Pons (tissue), 1 donor: ENCODE results near the gene ARHGAP29.

ENCODE experiments used
- DNase-seq: peaks from one replicate; pipeline ENCODE4 v3.0.0-alpha.2; 2016; ENCODE audit warnings: low spot score

ARHGAP29 gene

DNA sequence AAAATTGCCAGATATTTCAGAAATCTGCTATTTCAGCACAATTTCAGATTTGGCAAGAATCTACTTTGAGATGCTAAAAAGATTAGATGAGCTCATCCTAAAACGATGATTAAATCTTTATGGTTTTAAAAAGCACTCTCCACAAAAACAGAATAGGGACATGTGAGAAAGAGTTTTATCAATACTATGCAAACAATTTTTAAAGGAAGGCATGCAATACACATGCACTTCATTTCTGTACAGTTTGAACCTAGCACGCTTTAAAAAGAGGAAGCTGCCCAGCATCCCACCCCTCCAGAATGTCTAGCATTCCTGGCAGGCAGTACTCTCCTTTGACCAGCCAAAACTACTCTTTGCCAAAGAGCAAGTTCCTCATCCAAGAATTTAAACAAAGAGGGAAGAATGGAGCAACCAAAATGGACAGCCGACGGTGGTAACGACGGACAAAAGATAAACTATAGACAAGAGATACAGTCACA lies 1.3 kb downstream of the ARHGAP29 start:
- DNase-seq, result no peak

DNA sequence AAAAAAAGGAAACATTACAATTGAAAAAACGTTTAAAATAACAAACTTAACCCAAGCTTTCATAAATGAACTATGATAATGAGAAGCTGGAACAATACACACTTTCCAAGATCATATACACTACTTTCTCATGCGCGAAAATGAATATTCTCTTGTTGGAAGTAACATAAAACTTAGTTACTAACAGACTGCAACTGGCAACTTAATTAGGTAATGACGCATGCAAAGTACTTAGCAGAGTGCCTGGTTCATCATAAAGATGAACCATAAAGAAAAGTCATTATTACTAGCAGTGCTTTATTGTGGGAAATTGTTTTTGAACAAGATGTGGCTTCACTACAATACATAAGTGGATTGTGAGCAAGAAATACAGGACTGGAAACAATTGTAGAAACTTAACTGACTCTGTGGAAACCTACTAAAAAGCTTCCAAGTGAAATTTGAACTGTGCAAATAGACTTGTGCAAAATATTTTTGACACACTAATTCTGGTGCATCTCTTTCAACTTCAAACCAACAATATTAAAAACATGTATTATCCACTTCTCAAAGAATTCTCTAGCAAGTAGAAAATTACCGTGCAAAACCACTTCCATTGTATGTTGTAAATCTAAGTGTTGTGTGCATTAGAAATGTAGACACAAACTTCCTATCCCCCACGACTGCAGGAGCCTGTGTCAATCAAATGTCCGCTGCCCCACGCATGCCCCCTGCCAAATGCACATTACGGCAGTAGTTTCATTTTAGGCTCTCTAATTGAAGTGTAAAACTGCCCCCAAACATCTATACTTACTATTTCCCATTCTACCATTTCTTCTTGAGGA lies 2.0 kb downstream of the ARHGAP29 start:
- no peak for DNase-seq

DNA sequence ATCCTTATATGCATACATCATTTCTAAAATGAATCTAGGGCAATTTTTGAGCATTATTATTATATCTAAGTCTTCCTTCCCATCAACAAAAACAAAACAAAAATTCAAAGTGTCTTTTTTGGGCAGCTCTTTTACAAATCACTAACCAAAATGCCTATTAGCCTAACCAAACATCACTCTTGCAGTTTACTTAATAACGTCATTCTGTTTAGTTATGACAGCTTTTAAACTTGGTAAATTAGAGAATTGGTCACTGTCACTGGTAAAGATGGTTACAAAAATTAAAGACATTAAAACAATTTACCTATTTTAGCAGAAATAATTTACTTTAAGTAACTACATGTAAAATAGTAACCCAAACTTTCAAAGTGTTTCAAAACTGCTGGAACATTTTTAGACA lies 2.8 kb downstream of the ARHGAP29 start:
- DNase-seq, result no peak

DNA sequence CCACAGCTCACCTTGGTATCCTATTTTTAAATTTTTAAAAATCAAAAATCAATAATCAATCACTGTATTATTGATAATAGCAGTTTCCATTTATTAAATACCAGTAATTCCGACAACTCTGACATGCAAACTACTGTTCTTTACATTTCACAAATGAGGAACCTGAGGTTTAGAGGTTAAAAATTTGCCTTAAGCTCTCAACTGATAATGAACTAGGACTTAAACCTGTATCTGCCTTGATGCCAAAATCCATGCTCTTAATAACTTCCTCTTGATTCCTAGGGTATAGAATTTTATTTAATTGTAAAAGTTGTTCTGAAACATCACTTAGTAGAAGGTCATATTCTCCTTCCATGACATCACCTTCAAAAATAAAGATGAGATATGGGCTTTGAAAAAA lies 5.6 kb downstream of the ARHGAP29 start:
- DNase-seq, result no peak

DNA sequence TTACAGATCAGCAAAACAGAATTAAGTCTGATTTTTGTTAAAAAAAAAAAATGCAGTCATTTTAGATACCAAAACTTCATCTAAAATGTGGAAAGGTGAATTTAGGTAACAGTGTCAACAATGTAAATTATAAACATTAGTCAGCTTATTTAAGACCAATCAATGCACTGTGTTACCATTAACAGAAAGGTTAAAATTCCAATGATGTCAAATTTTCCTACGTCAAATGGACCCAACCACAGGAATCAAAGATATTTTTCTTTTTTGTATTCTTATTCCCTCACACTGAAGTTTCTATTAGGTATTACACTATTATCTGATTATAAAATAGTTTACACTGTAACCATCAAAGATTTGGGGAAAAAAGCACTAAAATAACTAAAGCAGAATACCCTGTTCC lies 6.5 kb downstream of the ARHGAP29 start:
- no peak for DNase-seq

DNA sequence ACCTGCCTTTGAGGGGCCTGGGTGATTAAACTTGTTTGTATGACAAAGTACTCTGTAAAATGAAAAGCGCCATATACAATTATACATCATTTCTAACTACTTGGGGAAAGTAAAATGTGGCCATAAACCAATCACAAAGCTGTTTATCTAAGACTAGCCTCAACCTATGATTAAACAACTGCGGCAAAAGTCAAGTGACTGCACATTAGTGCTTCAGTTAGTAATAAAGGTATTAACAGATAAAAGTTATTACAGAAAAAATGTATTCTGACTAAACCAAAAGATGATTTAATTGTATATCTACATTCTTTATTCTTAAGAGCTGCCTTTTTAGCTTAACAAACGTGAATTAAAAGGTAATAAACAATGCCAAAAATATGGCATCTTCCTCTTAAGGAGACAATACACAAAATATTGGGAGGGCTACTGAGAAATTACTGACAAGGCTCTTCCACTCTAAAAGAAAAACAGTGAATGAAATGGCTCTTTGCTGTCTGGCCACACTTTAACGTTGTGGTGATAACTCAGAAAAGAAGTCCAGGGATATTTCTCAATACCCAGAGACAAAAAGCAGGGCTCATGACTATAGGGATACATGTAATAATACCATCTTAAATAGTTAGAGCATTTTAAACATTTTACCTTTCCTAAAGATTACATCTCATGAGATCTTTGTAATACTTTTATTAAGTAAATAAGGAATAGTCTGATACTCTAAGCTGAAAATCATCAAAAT lies 8.6 kb downstream of the ARHGAP29 start:
- DNase-seq, result no peak

DNA sequence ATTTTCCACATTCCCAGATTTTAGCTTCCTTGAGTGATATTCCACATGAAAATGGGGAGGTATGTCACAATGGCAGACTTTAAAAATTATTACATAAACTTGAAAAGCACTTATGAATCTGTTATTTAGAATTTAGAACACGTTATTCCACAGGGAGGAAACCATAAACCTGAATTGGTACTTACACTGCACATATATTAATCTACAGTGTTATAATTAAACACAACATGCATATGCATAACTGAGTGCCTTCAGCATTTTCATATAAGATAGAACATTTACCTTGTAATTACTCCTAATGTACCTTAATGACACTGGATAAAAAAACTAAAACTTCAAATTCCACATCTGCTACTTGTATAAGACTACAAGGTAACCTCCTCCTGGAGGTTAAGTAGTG lies 9.8 kb downstream of the ARHGAP29 start:
- DNase-seq, result no peak

DNA sequence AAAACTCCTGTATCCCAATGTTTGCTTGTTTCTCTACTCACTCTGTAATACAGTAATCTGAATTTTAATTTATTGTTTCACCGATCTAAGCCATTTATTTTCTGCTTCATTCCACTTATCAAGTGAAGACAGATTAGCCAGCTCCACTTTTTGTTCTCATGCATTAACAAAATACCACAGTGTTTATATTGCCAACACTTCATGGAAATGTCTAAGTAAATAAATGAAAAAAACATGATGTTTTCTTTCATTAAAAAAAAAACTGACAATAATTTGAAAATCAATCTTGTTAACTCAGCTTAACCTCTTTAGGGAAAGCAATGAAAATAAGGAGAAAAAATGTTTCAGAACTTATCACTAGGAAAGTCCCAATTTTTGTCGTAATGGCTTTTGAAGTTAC lies 11.5 kb downstream of the ARHGAP29 start:
- DNase-seq, result no peak

DNA sequence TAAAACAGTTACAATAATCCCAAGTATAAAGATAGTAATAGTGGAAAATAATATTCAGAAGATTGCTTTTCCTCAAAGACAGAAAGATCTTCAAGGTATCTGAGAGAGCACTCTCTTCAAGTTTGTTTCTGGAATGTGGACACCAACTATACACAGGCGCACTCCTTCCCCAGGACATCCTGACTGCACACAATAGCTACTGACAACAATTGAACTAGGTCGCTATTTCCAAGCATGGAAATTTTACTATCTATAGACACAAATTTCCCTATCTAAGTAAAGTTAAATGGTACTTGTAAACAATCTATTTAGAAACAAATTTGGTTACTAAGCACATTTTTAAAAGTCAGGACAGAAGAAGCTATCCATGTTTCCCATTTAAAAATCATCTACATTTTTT lies 19.1 kb downstream of the ARHGAP29 start:
- no peak for DNase-seq

DNA sequence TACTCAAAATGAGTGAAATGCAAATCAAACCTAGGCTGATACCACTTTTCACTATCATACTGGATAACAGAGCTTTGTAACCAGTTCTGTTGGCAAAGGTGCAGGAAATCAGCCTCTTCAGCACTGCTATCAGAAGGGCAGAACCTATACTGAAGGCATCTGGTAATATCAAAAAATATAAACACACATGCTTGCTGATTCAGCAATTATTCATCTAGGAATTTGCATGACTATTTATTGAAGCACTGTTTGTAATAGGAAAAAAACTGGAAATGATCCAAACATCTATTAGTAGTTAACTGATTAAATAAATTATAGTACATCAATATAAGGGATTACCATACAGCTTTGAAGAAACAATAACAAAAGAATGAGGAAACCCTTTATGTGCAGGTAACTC lies 21.4 kb downstream of the ARHGAP29 start:
- DNase-seq, result no peak

DNA sequence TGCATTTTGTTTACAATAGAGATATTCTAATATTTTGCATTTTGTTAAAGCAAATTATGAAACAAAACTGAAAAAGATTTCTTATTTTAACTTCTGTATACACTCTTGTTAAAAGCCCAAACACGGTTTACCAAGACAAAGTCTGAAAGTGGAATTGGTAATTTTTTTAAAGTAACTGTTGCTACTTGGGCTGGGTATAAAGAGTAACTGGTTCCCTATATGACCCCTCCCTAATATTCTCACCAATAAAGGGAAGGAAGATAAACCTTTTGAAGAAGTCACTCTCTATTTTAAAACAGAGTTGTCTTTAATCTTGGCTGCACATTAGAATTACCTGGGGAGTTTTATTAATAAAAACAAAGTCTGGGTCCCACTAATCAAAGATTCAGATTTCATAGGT lies 27.4 kb downstream of the ARHGAP29 start:
- no peak for DNase-seq

DNA sequence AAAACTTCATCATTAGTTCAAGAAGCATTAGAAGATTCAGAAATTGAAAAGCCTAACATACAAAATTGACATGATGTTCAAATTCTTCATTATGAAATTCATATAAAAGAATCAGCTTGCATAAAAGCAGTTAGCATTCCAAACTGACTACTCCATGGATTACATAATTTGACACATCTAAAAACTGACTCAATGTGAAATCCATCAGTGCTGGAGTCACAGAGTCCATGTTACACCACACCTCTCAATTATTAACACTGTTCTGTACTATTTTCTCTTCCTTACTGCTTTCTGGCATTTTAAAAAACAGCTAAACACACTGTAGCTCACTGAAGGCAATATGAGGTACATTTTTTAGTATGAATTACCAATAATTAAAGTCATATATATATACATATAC lies 28.0 kb downstream of the ARHGAP29 start:
- DNase-seq, result no peak

DNA sequence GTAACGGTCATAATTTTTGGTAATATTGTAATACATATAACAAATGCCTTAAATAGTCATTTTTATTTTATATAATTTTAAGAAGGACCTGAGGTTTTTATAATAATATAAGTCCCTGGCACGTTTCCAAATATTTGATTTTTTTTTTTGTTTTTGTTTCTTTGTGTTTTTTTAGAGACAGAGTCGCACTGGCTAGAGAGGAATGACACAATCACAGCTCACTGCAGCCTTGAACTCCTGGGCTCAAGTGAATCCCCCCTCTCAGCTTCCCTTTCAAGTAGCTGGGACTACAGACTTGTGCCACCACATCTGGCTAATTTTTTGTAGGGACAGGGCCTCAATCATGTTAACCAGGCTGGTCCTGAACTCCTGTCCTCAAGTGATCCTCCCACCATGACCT lies 29.7 kb downstream of the ARHGAP29 start:
- DNase-seq, result no peak

DNA sequence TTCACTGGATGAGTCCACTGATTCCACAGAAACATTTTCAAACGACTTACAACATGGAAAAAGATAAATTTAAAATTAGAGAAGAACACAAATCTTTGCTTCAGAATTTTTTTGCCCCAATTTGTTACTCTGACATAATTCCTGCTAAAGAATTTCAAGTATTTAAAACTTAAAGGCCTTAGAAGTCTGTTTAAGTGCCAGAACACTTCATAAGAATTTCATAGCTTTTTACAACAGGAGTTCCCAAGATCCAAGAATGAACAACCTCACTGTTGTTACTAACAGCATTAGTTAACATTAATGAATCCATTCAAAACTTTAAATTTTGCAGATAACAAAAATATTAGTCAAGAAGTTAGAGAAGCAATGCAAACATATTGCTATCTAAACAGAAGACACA lies 31.7 kb downstream of the ARHGAP29 start:
- DNase-seq, result no peak

DNA sequence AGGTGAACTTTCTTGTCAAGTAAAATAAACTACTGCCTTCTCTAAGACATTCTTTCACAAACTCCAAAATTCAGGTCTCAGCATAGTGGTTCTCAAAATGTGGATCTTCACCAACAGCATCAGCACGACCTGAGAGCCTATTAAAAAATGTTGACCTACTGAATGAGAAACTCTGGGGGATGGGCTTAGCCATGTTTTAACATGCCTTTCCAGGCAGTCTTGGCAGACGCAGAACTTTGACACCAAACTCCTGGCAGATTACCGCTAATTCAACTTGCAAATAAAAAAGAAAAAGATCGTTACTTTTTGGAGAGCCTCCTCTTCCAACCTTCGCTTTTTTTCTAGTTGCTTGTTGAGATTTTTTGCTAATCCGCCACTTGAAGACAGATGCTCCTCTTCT lies 35.1 kb downstream of the ARHGAP29 start:
- no peak for DNase-seq

DNA sequence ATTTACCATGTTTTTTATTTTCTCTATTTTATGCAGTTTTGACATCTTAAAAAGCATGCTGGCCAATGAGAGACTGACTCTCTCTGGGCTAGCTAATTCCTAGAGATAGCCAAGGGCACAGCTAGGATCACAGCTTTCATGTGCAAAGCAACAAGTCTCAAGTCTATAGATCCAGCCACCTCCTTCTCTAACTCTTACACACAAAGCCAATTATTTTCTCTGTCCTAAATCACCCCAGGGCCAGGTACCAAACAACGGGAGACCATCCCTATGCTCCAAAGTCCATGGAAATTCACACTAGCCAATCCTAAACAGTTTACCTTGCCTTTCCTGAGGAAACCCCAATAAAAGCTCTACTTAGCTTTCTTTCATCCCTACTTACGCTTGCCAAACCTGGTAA lies 38.0 kb downstream of the ARHGAP29 start:
- DNase-seq, result no peak

DNA sequence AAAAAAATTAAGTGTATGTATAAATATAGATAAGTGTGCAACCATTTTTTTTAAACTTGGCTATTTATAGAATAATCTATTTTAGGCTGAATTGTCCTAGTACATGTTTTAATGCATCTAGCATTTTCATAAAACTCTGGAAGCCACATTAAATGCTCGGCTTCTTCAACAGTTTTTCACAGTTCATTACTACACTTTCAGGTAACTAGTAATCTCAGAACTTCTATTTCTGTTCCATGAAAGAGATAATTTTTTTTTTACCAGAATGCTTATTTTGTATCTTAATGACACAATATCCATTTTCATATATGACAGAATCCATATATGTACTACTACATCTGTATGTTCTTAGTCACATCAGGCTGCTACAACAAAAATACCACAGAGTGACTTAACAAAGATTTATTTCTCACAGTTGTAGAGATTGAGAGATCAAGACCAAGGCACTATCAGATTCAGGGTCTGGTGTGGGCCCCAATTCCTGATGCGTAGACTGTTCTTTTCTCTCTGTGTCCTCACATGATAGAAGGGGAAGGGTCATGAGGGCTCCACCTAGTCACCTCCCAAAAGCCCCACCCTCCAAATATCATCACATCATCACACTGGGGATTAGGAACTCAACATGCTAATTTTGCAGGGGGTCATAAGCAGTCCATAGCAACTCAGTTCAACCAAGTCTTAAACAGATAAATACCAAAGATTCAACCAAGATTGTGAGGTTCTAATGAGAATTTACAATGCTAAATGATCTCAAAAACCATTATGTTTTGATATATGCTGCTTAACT lies 43.1 kb downstream of the ARHGAP29 start:
- no peak for DNase-seq

DNA sequence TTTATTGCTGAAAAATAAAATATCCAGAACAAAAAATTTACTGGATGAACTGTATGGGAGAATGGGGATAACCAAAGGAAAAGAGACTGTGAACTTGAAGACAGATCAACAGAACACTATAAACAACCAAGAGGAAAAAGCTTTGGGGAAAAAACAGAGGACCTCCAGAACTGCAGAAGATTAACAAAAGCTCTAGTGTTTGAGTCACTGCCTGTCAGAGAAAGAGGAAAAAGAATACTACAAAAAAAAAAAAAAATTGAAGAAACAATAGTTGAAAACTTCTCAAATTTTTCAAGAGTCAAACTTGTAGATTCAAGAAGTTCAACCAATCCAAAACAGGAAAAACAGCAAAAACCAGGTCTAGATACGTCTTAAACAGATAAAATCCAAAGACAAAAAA lies 44.3 kb downstream of the ARHGAP29 start:
- DNase-seq, result no peak

DNA sequence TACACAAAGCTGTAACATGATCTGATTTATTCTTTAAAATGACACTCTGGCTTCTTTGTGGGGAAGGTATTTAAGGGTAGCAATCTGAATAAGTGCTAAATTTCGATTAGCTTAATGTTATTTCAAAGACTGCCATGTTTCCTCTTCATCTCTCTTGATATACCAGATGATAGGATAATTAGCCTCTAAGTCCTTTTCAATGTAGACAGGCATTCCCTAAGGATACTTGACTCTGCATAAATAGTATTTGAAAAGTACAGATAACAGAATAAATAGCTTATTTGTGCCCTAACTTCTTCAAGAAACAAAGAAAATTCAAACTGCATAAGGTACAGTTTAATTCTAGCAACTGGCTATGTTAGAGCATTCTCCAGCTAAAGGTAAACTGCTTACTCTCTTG lies 46.2 kb downstream of the ARHGAP29 start:
- DNase-seq, result no peak

DNA sequence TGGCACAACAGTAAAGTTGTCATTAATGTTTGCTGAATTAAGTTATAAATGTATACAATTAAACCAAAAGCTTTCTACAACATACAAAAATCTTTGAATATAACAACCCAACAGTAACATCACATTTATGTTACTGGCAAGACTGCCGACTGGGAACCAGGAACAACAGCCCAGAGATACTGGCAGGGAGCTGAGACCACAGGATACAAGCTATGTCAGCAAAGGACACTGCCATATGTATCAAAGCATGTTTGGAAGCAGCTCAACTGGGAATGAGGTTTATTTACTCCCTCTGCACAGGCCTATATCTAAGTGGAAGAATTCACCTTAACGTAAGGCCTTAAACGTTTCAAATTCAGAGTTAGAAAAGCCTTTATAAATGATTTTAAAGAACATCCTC lies 50.4 kb downstream of the ARHGAP29 start:
- DNase-seq, result no peak

DNA sequence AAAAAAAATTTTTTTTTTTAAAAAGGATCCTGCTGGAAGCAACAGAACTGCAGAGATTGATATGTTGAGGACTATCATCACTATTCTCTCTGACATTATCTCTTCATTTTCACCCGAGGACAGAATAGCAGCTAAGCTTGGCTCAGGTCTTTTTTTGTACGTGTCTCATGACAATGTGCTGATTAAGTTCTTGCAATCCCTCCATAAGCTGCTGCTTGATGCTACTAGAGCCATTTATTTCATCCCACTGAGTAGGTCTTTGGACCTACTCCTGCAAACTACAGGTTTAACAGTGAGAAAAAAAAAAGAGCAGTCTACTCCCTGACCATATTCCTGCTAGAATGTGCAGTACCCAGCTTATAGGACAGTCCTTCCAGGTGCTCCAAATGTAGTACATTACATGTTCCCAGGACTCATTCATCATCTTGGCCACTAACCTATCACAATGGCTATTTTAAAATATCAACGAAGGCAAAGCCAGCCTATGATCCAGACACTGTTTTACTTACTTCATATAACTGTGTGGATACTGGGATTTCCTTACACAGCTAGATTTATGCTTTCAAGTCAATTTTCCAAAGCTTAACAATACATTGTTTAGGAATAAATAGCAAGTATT lies 54.1 kb downstream of the ARHGAP29 start:
- DNase-seq, result no peak

DNA sequence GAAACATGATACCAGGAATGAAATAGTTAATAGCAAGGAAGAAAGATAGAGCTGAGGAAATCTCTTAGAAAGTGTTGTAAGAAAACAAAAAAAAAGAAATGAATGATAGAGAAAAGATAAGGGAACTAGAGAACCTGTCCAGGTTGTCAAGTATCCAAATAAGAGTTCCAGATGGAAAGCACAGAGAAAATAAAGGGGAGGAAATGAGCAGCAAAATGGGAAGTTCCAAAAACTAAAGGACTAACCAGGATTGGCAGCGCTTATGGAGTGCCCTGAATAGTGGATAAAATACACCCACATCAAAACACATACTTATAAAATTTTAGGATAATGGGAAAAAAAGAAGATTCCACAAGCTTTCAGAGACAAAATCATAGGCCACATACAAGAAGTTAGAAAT lies 55.2 kb downstream of the ARHGAP29 start:
- no peak for DNase-seq
